ENCODE results near the gene OSBPL3. TPM values are rescaled to one million over a fixed set of nuclear protein-coding genes. Genes with fewer than 3 reads are reported as not detected.

Gene OSBPL3
- total RNA-seq, 1 donor from 2014 or later, result 93.7 TPM

DNA sequence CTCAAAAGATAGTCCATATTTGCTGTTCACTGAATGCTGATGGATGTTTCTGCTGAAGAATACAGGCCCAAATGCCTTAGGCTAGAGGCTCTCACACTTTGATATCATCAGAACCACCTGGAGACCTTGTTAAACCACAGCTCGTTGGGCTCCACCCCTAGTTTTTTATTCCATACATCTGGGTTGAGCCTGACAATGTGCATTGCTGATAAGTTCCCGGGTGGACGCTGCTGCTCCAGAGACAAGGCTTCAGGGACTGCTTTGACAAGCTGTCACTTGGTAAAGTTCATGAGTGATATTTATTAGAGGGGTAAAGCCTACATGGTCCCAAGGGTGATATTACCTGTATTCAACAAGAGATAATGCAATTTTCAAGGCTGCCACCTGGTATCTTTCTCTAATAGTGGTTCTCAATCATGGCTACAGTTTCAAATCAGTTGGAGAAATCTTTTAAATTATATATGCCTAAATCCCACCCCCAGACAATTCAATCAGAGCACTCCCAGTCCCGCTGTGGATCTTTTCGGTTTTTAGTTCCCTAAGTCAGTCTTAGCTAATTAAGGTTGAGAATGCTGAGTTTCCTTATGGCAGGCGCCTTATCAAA lies 115.7 kb downstream of the OSBPL3 start:
- H3K27ac Mint-ChIP-seq, result peak overlapping the region; percentile 83
- no peaks in the 10 kb centered on the region for H3K27me3 Mint-ChIP-seq
- H3K9me3 Mint-ChIP-seq, result peaks cover 13% of the 10 kb centered on the region
- peaks cover 81% of the 10 kb centered on the region for H3K36me3 Mint-ChIP-seq (ENCODE audit: low read depth)
- no peak overlapping the region for H3K4me3 Mint-ChIP-seq
- peaks cover 32% of the 10 kb centered on the region for H3K4me1 Mint-ChIP-seq
- no peak for DNase-seq
- intact Hi-C loops (cut with micrococcal nuclease), result loop anchor here (2.0 kb wide), 1 partner anchor 56 kb away; no protein-coding TSS in a partner anchor

DNA sequence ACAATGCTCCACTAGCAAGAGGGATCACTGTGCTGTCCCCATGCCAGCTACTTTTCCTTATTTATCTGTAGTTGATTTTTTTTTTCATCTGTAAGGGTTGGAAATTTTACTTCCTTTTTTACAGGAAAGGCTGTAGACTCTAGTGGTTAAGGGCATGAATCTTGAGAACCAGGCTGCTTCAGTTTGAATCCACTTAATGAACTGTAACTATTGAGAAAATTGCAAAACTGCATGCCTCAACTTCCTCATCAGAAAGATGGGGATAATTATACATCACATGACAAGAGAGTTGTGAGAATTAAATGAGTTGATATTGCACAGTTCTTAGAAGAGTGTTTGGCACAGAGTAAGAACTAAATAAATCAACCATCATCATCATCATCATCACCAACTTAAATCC lies 116.4 kb downstream of the OSBPL3 start:
- H3K4me3 Mint-ChIP-seq, result no peak overlapping the region
- peaks cover 81% of the 10 kb centered on the region for H3K36me3 Mint-ChIP-seq (ENCODE audit: low read depth)
- peaks cover 13% of the 10 kb centered on the region for H3K9me3 Mint-ChIP-seq
- DNase-seq, result no peak
- no peak overlapping the region for H3K27ac Mint-ChIP-seq
- intact Hi-C loops (cut with micrococcal nuclease), result loop anchor here (2.0 kb wide), 1 partner anchor 57 kb away; no protein-coding TSS in a partner anchor
- H3K4me1 Mint-ChIP-seq, result peaks cover 31% of the 10 kb centered on the region
- no peaks in the 10 kb centered on the region for H3K27me3 Mint-ChIP-seq

GRCh38 chr7:24862461-24862860 lies 117.5 kb downstream of the OSBPL3 start:
- no peak overlapping the region for H3K27ac Mint-ChIP-seq
- H3K9me3 Mint-ChIP-seq, result peaks cover 12% of the 10 kb centered on the region
- peaks cover 80% of the 10 kb centered on the region for H3K36me3 Mint-ChIP-seq (ENCODE audit: low read depth)
- peaks cover 29% of the 10 kb centered on the region for H3K4me1 Mint-ChIP-seq
- DNase-seq, result no peak
- H3K4me3 Mint-ChIP-seq, result no peak overlapping the region
- intact Hi-C loops (cut with micrococcal nuclease), result no loop called here
- H3K27me3 Mint-ChIP-seq, result no peaks in the 10 kb centered on the region

DNA sequence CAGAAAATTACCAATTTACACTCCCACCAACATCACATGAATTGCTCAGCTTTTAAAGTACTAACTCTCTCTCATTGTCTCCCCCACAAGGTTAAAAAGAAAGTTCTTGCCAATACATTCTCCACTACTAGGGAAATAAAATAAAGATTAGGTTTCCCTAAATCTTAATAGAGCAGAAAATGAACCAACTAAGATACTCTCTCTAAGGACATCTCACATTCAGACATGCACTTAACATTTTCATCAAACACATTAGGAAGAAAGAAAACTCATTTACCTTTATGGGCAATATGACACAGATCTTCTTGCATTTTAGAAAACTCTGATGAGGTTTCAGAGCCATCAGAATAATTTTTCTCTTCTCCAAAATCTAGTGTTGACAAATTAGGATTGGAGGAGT lies 118.6 kb downstream of the OSBPL3 start:
- Mint-ChIP-seq H3K36me3 (ENCODE audit: low read depth) (peaks cover 79% of the 10 kb centered on the region), H3K27me3 (no peaks in the 10 kb centered on the region), H3K4me3 (no peak overlapping the region), H3K4me1 (peaks cover 24% of the 10 kb centered on the region), H3K9me3 (peaks cover 9% of the 10 kb centered on the region), H3K27ac (no peak overlapping the region)
- no peak for DNase-seq
- intact Hi-C loops (cut with micrococcal nuclease), result no loop called here

DNA sequence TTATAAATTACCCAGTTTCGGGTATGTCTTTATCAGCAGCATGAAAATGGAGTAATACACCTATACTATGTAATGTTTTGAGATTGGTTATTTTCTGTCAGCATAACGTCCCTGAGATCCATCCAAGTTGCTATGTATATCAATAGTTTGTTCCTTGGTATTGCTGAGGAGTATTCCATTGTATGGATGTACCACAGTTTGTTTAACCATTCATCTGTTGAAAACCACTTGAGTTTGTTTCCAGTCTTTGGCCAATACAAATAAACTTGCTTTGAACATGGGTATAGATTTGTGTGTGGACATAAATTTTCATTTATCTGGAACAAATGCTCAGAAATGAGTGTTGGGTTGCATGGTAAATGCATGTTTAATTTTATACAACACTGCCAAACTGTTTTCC lies 119.4 kb downstream of the OSBPL3 start:
- intact Hi-C loops (cut with micrococcal nuclease), result no loop called here

GRCh38 chr7:24858108-24858977 lies 121.6 kb downstream of the OSBPL3 start:
- H3K4me1 Mint-ChIP-seq, result peaks cover 18% of the 10 kb centered on the region
- intact Hi-C loops (cut with micrococcal nuclease), result no loop called here
- no peak for DNase-seq
- no peaks in the 10 kb centered on the region for H3K27me3 Mint-ChIP-seq
- no peak overlapping the region for H3K27ac Mint-ChIP-seq
- H3K4me3 Mint-ChIP-seq, result no peak overlapping the region
- H3K9me3 Mint-ChIP-seq, result no peaks in the 10 kb centered on the region
- H3K36me3 Mint-ChIP-seq (ENCODE audit: low read depth), result peaks cover 65% of the 10 kb centered on the region

More for the DNA sequence above, 119.4 kb downstream of the OSBPL3 start:
- DNase-seq, result no peak
- Mint-ChIP-seq H3K27ac (no peak overlapping the region), H3K27me3 (no peaks in the 10 kb centered on the region), H3K4me1 (peaks cover 23% of the 10 kb centered on the region), H3K36me3 (ENCODE audit: low read depth) (peaks cover 76% of the 10 kb centered on the region), H3K9me3 (peaks cover 4% of the 10 kb centered on the region), H3K4me3 (no peak overlapping the region)

GRCh38 chr7:24857623-24858022 lies 122.4 kb downstream of the OSBPL3 start:
- Mint-ChIP-seq H3K4me3 (no peak overlapping the region), H3K9me3 (no peaks in the 10 kb centered on the region), H3K4me1 (peaks cover 21% of the 10 kb centered on the region), H3K27ac (no peak overlapping the region), H3K36me3 (ENCODE audit: low read depth) (peaks cover 61% of the 10 kb centered on the region), H3K27me3 (no peaks in the 10 kb centered on the region)
- DNase-seq, result no peak
- intact Hi-C loops (cut with micrococcal nuclease), result no loop called here

- no peaks in the 10 kb centered on the region for H3K27me3 Mint-ChIP-seq
- H3K27ac Mint-ChIP-seq, result no peak overlapping the region
- DNase-seq, result no peak
- H3K36me3 Mint-ChIP-seq (ENCODE audit: low read depth), result peaks cover 64% of the 10 kb centered on the region
- peaks cover 31% of the 10 kb centered on the region for H3K4me1 Mint-ChIP-seq
- intact Hi-C loops (cut with micrococcal nuclease), result no loop called here
- H3K4me3 Mint-ChIP-seq, result no peak overlapping the region
- H3K9me3 Mint-ChIP-seq, result no peaks in the 10 kb centered on the region
Measured at GRCh38 chr7:24854866-24855265, 125.1 kb downstream of the OSBPL3 start.

DNA sequence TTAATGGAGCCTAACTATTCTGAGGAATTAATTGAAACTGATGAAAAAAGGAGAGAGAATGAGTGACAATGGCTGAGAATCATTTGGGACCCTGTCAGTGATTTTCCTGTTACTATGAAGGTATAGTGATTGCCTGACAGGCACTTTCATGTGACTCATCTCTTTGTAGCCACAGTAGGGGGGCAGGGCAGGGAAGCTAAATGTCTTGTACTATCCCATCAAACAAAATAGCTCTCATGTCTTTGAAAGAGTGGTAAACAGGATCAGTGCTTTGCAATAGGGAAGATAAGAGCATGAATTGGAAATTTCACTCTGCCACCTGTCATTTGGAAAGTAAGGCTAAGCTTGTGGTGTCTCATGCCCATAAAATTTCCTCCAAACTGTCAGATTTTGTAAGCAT lies 128.2 kb downstream of the OSBPL3 start:
- intact Hi-C loops (cut with micrococcal nuclease), result no loop called here
- H3K36me3 Mint-ChIP-seq (ENCODE audit: low read depth), result peaks cover 63% of the 10 kb centered on the region
- peaks cover 31% of the 10 kb centered on the region for H3K4me1 Mint-ChIP-seq
- H3K9me3 Mint-ChIP-seq, result no peaks in the 10 kb centered on the region
- H3K4me3 Mint-ChIP-seq, result no peak overlapping the region
- H3K27ac Mint-ChIP-seq, result peak overlapping the region; percentile 30
- no peak for DNase-seq
- H3K27me3 Mint-ChIP-seq, result no peaks in the 10 kb centered on the region

GRCh38 chr7:24848878-24849277 lies 131.1 kb downstream of the OSBPL3 start:
- intact Hi-C loops (cut with micrococcal nuclease), result no loop called here
- peaks cover 17% of the 10 kb centered on the region for H3K4me1 Mint-ChIP-seq
- no peaks in the 10 kb centered on the region for H3K9me3 Mint-ChIP-seq
- no peaks in the 10 kb centered on the region for H3K27me3 Mint-ChIP-seq
- H3K4me3 Mint-ChIP-seq, result no peak overlapping the region
- DNase-seq, result no peak
- peaks cover 55% of the 10 kb centered on the region for H3K36me3 Mint-ChIP-seq (ENCODE audit: low read depth)
- H3K27ac Mint-ChIP-seq, result peak overlapping the region; percentile 3

GRCh38 chr7:24847754-24848153 lies 132.2 kb downstream of the OSBPL3 start:
- no peak for DNase-seq
- intact Hi-C loops (cut with micrococcal nuclease), result no loop called here
- H3K36me3 Mint-ChIP-seq (ENCODE audit: low read depth), result peaks cover 55% of the 10 kb centered on the region
- no peaks in the 10 kb centered on the region for H3K27me3 Mint-ChIP-seq
- no peaks in the 10 kb centered on the region for H3K9me3 Mint-ChIP-seq
- H3K4me1 Mint-ChIP-seq, result peaks cover 17% of the 10 kb centered on the region
- H3K27ac Mint-ChIP-seq, result no peak overlapping the region
- H3K4me3 Mint-ChIP-seq, result no peak overlapping the region

GRCh38 chr7:24843821-24844434 lies 136.1 kb downstream of the OSBPL3 start:
- peaks cover 45% of the 10 kb centered on the region for H3K36me3 Mint-ChIP-seq (ENCODE audit: low read depth)
- H3K4me1 Mint-ChIP-seq, result peaks cover 11% of the 10 kb centered on the region
- H3K27ac Mint-ChIP-seq, result no peak overlapping the region
- no peaks in the 10 kb centered on the region for H3K9me3 Mint-ChIP-seq
- intact Hi-C loops (cut with micrococcal nuclease), result no loop called here
- no peaks in the 10 kb centered on the region for H3K27me3 Mint-ChIP-seq
- no peak for DNase-seq
- H3K4me3 Mint-ChIP-seq, result no peak overlapping the region

DNA sequence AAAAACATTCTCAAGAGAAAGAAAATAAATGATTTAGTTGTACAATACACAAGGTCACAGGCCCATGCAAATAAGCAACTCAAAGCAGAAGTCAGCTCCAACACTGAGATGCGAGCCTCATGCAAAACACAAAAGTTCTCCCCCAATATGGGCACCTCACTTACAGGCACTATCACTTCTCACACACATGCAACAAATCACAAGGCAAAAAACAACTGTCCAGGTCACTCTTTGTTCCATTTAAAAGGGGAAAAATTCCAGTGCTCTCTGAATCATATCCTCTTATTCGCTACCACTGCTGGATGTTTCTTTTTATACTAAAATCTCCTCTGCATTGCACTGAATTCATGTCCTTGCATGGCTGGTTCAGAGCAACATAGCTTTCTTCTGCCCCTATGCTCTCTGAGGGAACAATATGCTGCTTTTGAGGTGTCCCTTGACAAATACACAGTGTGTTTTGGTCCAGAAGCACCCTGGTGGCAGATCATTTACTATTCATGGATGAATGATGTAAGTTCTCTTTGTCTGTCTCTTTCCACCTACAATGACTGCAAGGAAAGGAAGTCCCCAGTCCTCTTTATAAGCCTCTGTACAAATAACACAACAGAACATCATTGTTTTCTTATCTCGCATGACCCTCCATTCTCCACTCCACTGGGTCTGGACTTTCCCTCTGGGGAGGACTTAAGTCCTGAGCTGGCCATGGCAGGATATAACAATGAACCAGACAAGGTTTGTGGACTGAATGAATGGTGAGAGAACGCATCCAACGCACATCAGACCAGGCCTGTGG lies 137.3 kb downstream of the OSBPL3 start:
- H3K27ac Mint-ChIP-seq, result peak overlapping the region; percentile 45
- no peaks in the 10 kb centered on the region for H3K27me3 Mint-ChIP-seq
- no peak overlapping the region for H3K4me3 Mint-ChIP-seq
- peaks cover 45% of the 10 kb centered on the region for H3K36me3 Mint-ChIP-seq (ENCODE audit: low read depth)
- H3K9me3 Mint-ChIP-seq, result no peaks in the 10 kb centered on the region
- peaks cover 18% of the 10 kb centered on the region for H3K4me1 Mint-ChIP-seq
- intact Hi-C loops (cut with micrococcal nuclease), result no loop called here
- no peak for DNase-seq

Data from activated CD4-positive, alpha-beta T cell treated with anti-CD3 and anti-CD28 coated beads, Interleukin-2, amount 10 ng/mL, durations not matched to agents 24 days and 14 days (primary cell).